Activated T-cell treated with anti-CD3 and anti-CD28 coated beads for 4 hours (primary cell): ENCODE data around the gene CCDC196.

Experiments used
- DNase-seq: peaks from one replicate; pipeline ENCODE4 v3.0.0-alpha.2; 2020

The CCDC196 gene

GRCh38 chr14:66485910-66486421 is at the start of gene CCDC196:
Gene CCDC196, plus strand, starts transcription at chr14:66486371. Its CDS starts 132 bp downstream, at chr14:66486503.
- no peak for DNase-seq

GRCh38 chr14:66440801-66441200 is 45.4 kb upstream of the CCDC196 start:
- no peak for DNase-seq

GRCh38 chr14:66442953-66443571 is 43.1 kb upstream of the CCDC196 start:
- no peak for DNase-seq

- no peak for DNase-seq
Measured at GRCh38 chr14:66443785-66444184, 42.4 kb upstream of the CCDC196 start.

- DNase-seq = no peak
Measured at GRCh38 chr14:66444271-66444927, 41.8 kb upstream of the CCDC196 start.

- no peak for DNase-seq
Measured at GRCh38 chr14:66445936-66446335, 40.2 kb upstream of the CCDC196 start.

- no peak for DNase-seq
Measured at GRCh38 chr14:66453469-66453868, 32.7 kb upstream of the CCDC196 start.

- DNase-seq = no peak
Measured at GRCh38 chr14:66459603-66460002, 26.6 kb upstream of the CCDC196 start.

GRCh38 chr14:66464261-66464660 is 21.9 kb upstream of the CCDC196 start:
- no peak for DNase-seq

- DNase-seq = no peak
Measured at GRCh38 chr14:66468778-66469367, 17.3 kb upstream of the CCDC196 start.

- DNase-seq = no peak
Measured at GRCh38 chr14:66471584-66471983, 14.6 kb upstream of the CCDC196 start.

- no peak for DNase-seq
Measured at GRCh38 chr14:66472251-66472650, 13.9 kb upstream of the CCDC196 start.

GRCh38 chr14:66473223-66473622 is 12.9 kb upstream of the CCDC196 start:
- no peak for DNase-seq

GRCh38 chr14:66476964-66477363 is 9.2 kb upstream of the CCDC196 start:
- DNase-seq = no peak

GRCh38 chr14:66477567-66477966 is 8.6 kb upstream of the CCDC196 start:
- DNase-seq = no peak

GRCh38 chr14:66482873-66483272 is 3.3 kb upstream of the CCDC196 start:
- no peak for DNase-seq

GRCh38 chr14:66483322-66483721 is 2.8 kb upstream of the CCDC196 start:
- no peak for DNase-seq

GRCh38 chr14:66485029-66485428 is 1.1 kb upstream of the CCDC196 start:
- DNase-seq = no peak

- DNase-seq = no peak
Measured at GRCh38 chr14:66487164-66487563, 993 bp downstream of the CCDC196 start.

GRCh38 chr14:66490143-66491111 is 4.3 kb downstream of the CCDC196 start:
- no peak for DNase-seq

GRCh38 chr14:66493750-66494149 is 7.6 kb downstream of the CCDC196 start:
- DNase-seq = no peak

- DNase-seq = no peak
Measured at GRCh38 chr14:66495218-66496098, 9.3 kb downstream of the CCDC196 start.
